Left lobe of liver (tissue), 2 donors: ENCODE measurements around the gene LBH. TPM values are rescaled to one million over a fixed set of nuclear protein-coding genes. Genes with fewer than 3 reads are reported as not detected.

Source experiments
- ATAC-seq: fragments of 200-7000 bp; cut with Tn5 transposase; one replicate; pipeline ENCODE4 v1.9.1; 2020; ENCODE audit warnings: mild to moderate bottlenecking, moderate library complexity
- DNase-seq: peaks from one replicate; pipeline ENCODE4 v3.0.0-alpha.2; 2020; ENCODE audit warnings: low spot score
- total RNA-seq: library from RNA; stranded (reverse); gene quantifications from one replicate; pipeline ENCODE4 v1.2.1, GENCODE V29; 2021
- donor health status: DM: no; HTN: no; CAD: no; lungs with moderate emphysema.
- donor health status: DM: no; HTN: yes; CAD: no.

The LBH gene
- total RNA-seq, 1 donor from 2014 or later, result 7.6 TPM

DNA sequence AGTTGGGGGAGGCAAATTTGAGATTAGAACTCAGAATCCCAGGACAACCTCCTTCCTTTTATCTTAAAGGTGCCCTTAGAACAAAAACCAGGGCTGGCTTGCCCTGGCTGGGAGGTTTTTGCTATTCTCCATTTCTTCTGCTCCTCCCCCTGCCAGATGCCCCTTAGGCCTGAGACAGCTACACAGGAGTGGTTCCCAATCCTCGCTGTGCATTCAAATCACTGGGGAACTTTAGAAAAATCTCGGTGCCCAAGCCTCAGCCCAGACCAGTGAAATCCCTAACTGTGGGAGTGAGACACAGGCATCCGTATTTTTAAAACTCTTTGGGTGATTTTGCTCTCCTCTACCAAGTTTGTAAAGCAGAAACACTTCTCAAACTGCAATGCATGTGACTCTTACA is 38.8 kb downstream of the LBH start:
- ATAC-seq, result no peak
- DNase-seq, result no peak

DNA sequence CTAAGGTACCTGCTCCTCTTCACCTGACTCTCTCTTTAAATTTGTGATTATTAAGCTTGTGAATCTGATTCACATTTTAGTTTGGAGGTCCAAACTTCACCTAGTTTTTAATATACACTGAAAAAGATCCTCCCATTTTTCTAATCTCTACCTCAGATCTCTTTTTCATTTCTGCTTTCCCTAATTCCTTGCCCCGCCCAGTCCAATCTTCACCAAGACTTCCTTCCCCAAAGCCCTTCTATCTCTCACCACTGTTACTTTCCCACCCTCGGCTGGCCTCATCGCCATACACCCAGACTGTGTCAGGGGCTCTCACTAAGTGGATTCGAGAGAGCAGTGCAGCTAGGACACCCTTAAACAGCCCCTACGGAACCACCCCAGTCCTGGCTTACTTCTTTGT is 40.0 kb downstream of the LBH start:
- no peak for DNase-seq
- ATAC-seq, result no peak

DNA sequence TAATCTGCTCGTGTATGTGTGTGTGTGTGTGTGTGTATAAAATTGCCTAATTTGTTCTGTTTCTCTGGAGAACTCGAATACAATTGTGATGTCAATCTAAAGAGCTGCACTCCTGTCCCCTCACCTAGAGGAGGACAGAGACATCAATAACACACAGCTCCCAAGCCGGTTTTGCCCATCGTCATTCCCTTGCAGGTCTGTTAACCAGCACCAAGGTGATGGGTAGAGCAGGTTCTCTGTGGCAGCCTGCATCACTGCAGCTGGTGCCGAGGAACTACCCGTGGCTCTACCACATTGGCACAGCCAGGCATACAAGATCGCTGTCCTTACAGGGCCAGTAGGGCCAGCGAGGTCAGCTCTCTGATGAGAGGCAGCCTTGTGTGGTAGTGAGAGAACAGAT is 41.0 kb downstream of the LBH start:
- no peak for ATAC-seq
- no peak for DNase-seq

GRCh38 chr2:30272761-30273573 is 41.6 kb downstream of the LBH start:
- ATAC-seq, result no peak
- no peak for DNase-seq

DNA sequence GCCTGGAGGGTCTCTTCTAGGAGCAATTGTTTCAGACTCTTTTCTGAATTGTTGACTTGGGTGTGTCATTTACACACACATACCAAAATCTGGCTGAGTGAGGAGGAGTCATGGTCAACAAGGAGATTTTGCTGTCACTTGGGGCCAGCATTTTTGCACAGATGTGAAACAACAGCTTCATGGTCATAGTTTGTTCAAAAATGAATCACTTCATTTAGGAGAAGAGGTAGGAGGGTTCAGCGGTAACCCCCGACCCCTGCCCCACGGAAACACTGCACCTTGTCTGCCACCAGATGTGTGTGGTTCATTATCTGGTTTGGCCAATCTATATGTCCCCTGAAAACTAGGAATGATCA is 42.2 kb downstream of the LBH start:
- DNase-seq (no peak), ATAC-seq (no peak)

DNA sequence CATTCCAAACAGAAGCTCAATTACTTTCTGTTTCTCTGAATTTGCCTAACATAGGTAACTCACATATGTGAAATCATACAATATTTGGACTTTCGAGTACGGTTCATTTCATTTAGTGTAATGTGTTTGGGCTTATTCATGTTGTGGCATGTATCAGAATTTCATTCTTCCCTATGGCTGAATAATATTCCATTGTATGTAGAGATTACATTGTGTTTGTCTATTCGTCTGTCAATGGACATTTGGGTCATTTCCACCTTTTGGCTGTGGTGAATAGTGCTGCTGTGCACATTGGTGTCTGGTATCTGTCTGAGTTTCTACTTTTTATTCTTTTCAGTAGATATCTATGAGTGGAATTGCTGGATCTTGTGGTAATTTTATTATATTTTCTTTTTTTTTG is 43.9 kb downstream of the LBH start:
- ATAC-seq, result no peak

DNA sequence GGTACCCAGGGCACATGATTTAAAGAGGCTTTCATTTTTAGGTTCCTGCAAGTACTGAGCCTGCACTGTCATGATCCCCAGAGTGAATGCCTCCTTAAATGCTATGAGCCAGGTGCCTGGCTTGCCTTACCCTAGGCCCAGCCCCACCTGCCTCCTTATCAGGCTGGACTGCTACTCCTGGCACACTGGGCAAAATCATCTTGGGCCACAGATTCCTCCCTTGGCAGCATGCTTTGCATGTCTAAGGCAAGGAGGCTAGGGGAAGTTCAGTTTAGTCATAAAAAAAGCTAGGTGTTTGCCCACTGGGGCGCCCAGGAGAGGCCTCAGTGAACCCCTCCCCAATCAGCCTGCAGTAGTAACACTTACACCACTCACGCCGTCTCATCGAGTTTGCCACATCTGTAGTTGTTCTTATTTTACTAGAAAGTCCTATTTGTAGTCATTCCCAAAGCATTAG is 45.1 kb downstream of the LBH start:
- DNase-seq (peak; percentile 23), ATAC-seq (no peak)

More for the DNA sequence above, 43.9 kb downstream of the LBH start:
- DNase-seq, result no peak

DNA sequence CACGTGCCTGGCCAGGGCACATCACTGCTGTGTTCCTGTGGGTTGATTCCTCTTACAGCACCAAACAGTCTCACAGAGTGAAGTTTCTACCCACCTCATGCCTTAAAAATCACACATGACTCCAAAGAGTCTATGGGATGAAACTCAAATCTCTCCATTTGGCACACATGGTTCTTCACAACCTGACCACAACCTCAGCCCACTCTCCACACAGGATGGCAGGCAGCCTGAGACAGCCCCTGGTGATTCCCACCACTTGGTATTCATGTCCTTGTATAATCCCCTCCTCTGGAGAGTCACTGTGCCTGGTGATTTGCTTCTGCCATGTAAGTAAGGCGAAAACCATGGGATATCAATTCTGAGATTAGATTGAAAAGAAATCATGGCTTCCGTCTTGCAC is 46.2 kb downstream of the LBH start:
- ATAC-seq, result no peak
- peak; percentile 11 for DNase-seq

- DNase-seq (peak; percentile 3), ATAC-seq (no peak)
Observed at GRCh38 chr2:30278419-30278818, 47.1 kb downstream of the LBH start.

DNA sequence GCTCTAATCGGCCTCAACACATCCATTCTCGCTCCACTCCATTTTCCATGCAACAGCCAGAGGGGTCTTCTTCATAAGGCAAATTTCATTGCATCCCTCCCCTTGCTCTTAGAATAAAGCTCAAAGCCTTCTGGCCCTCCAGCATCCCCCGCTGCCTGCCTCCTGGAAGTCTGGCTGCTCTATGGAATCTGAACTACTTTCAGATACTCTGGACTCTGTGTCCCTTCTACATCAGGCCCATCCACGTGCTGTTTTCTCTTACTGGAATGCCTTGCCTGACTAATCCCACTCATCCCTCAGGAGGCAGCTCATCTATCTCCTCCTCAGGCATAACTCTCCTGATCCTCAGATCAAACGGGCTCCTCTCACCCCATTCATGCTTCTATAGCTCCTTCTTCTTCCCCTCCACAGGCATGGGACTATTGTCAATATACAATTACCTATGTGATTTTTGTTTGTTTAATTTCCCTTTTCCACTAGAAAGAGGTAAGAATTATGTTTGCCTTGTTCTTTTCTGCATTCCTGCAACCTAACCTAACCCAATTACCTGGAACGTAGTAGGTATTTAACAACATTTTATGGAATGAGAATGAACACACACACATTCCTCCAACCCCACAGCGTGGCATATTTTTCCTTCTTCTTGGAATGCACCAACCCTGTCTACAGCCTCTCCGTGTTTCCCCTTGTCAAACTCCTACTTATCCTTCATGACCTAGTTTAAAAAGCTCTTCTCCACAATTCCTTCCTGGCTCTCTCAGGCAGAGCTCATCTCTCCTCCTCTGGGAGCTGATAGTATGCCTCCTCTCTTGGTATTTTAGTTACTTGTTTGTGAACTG is 49.5 kb downstream of the LBH start:
- DNase-seq (no peak), ATAC-seq (no peak)

DNA sequence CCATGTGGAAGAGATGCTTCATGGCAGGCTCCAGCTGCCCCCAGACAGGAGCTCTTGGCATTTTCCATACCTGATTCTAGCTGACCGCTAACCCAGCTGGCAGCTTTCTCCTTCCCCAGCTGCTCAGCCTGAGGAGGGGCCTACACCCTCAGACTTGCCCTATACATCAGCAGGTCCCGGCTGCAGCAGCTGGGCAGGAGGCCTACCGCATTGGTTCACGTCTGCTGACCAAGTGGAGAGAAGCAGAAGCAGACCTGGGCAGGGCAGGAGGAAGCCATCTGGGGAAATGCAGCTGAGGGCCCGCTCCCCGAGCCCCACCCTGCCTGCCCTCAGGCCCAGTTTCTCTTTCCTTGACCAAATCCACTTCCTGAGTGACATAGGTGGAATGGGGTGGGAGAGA is 50.7 kb downstream of the LBH start:
- DNase-seq (no peak), ATAC-seq (peak; percentile 34)

DNA sequence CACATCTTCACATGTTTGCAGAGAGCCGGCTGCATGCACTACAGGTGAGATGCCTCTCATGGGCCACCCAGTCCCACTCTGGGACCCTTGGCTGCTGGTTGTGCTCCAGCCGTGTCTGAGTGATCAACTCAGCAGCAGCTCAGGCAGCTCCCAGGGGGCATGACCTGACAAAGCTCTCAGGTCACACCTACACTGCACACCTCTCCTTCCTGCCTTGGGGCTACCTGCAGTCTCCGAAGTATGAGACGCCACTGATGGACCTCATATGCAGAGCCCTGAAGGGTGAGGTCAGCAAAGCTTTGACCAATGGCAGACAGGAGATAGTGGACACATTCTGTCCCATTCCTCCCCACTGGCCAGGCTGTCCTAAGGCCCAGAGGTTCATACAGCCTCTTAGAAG is 51.4 kb downstream of the LBH start:
- ATAC-seq (no peak), DNase-seq (peak; percentile 16)

GRCh38 chr2:30283931-30284565 is 52.7 kb downstream of the LBH start:
- no peak for ATAC-seq
- DNase-seq, result peak; percentile 33

DNA sequence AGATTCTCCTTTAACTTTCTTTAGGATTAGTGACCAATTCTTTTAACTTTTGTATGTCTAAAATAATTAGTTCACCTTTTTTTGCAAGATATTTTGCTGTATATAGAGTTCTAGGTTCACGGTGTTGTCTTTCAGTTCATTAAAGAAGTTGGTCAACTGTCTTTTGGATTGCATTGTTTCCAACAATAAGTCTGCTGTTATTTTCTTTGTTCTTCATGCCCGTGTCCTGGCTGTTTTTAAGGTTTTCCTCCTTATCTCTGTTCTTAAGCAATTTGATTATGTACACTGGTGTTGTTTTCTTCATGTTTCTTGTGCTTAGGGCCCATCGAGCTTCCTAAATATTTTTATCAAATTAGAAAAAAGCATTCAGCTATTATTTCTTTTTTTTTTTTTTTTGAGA is 54.4 kb downstream of the LBH start:
- no peak for DNase-seq

DNA sequence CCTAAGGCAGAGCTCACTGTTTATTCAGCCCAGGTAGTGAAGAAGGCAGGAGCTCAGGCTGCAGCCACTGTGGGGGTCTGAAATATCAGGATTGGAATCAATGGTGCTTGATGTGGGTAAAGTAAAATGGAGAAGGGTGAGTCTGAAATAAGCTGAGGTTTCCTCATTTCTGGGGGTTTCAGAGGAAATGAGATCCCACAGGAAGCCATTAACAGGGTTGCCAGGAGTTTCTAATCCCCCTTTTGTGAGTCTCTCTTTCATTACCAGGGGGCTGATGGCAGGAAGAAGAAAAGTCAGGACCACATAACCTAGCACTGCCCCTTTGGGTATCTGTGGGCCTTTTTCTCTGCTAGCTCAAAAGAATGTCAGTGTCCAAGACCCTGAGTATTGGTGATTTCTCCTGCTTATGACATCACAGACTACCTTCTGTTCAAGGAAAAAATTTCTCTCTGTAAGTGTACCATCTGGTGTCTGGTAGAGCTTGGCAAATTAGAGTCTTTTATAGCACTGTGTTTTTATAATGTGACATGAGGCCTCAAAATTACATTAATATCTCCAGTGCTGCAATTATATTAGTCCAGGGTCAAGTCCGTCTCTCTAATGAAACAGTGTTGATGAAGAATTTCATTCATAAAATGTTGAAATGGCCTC is 56.0 kb downstream of the LBH start:
- DNase-seq (no peak), ATAC-seq (no peak)

More for the DNA sequence above, 54.4 kb downstream of the LBH start:
- ATAC-seq, result no peak

- ATAC-seq (no peak), DNase-seq (no peak)
Observed at GRCh38 chr2:30287857-30288513, 56.7 kb downstream of the LBH start.

GRCh38 chr2:30288561-30288960 is 57.2 kb downstream of the LBH start:
- DNase-seq, result no peak
- ATAC-seq, result no peak

GRCh38 chr2:30293303-30293921 is 62.1 kb downstream of the LBH start:
- ATAC-seq (peak; percentile 22), DNase-seq (no peak)

DNA sequence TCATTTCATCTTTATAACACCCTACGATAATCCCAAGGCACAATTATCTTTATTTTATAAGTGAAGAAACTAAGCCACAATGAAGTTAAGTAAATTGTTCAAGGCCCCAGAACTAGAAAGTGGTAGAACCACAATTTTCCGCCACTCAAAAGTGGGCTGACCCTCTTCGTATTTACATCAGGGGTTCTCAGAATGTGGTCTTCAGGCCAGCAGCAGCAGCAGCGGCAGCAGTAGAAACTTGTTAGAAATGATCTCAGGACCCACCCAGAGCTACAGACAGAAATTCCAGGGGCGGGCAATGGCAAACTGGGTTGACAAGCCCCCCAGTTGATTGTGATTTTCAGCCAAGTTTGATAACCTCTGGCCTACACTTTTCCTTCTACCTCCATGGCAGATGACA is 62.8 kb downstream of the LBH start:
- ATAC-seq (no peak), DNase-seq (no peak)

DNA sequence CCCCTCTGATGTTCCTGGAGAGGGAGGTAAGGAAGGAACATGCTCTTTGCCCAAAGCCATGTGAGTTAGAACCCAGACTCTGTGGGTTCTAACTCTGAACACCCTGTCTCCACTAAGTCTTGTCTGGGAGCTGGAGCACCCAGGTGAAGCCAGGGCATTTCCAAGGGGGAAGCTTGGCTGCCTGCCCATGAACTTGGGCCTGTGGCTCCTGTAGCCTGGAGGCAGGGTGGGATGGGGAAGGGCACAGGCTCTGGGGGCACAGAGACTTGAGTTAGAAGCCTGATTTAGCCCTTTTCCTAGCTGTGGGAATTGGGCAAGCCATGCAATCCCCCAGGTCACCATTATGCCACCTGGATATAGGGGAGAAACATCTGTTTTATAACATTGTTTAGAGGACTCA is 65.2 kb downstream of the LBH start:
- DNase-seq (no peak), ATAC-seq (no peak)
